ENCODE data around the gene PLCH1.

The PLCH1 gene

GRCh38 chr3:155763870-155764463 is 19.1 kb upstream of the PLCH1 start:
- Histone ChIP-seq H3K36me3 (ENCODE audit: insufficient read depth, low read length) (no peaks in the 10 kb centered on the region), H3K9me3 (replicated peaks; ENCODE audit: low read length) (no peaks in the 10 kb centered on the region), H3K4me3 (ENCODE audit: low read length) (no peak overlapping the region), H3K4me2 (ENCODE audit: low read length) (no peak overlapping the region), H3K4me1 (ENCODE audit: control insufficient read depth, insufficient read depth, low read length) (no peaks in the 10 kb centered on the region), H3K9ac (ENCODE audit: low read depth, low read length) (no peak overlapping the region), H3K27me3 (ENCODE audit: control insufficient read depth, insufficient read depth, low read length) (no peaks in the 10 kb centered on the region)

GRCh38 chr3:155760653-155761052 is 15.8 kb upstream of the PLCH1 start:
- H3K27me3 ChIP-seq (ENCODE audit: control insufficient read depth, insufficient read depth, low read length), result no peaks in the 10 kb centered on the region
- no peaks in the 10 kb centered on the region for H3K4me1 ChIP-seq (ENCODE audit: control insufficient read depth, insufficient read depth, low read length)
- no peak overlapping the region for H3K4me2 ChIP-seq (ENCODE audit: low read length)
- no peaks in the 10 kb centered on the region for H3K36me3 ChIP-seq (ENCODE audit: insufficient read depth, low read length)
- no peak overlapping the region for H3K4me3 ChIP-seq (ENCODE audit: low read length)
- H3K9me3 ChIP-seq (replicated peaks; ENCODE audit: low read length), result no peaks in the 10 kb centered on the region
- H3K9ac ChIP-seq (ENCODE audit: low read depth, low read length), result no peak overlapping the region

DNA sequence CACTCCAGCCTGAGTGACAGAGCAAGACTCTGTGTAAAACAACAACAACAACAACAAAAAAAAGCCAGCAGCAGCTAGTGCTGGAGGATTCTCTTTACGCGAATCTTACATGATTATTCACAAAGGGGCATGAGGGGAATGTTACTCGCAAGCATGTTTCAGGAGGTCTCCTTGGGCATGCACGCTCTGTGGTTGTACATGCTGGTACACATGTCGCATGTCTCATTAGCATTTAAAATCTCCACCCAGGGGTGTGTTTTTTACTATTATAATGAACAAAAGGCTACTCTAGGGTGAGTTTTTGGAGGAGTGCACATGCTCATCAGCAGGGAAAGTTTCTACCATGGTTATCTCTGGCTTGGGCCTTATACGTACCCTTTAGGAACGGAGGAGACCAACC is 12.7 kb upstream of the PLCH1 start:
- H3K27me3 ChIP-seq (ENCODE audit: control insufficient read depth, insufficient read depth, low read length), result no peaks in the 10 kb centered on the region
- no peak overlapping the region for H3K4me2 ChIP-seq (ENCODE audit: low read length)
- H3K4me1 ChIP-seq (ENCODE audit: control insufficient read depth, insufficient read depth, low read length), result no peaks in the 10 kb centered on the region
- H3K36me3 ChIP-seq (ENCODE audit: insufficient read depth, low read length), result no peaks in the 10 kb centered on the region
- H3K4me3 ChIP-seq (ENCODE audit: low read length), result no peak overlapping the region
- no peak overlapping the region for H3K9ac ChIP-seq (ENCODE audit: low read depth, low read length)
- no peaks in the 10 kb centered on the region for H3K9me3 ChIP-seq (replicated peaks; ENCODE audit: low read length)

DNA sequence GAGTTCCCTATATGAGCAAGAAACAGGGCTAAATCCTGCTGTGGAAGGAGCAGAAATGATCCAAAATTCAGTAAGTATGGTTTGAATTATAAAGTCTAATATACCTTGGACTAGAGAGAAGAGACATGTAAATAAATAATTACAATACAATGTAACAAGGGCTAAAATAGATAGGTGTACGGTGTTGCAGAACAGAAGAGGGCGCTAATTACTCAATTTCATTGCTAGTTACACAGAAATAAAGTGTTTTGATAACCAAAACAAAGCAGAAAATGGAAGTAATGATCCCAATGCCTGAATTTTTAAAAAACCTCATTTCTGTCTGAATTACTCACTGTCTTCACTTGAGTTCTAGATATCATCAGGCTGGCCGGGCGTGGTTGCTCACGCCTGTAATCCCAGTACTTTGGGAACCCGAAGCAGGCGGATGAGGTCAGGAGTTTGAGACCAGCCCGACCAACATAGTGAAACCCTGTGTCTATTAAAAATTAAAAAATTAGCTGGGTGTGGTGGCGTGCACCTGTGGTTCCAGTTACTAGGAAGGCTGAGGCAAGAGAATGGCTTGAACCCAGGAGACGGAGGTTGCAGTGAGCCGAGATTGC is 8.3 kb upstream of the PLCH1 start:
- Histone ChIP-seq H3K9me3 (replicated peaks; ENCODE audit: low read length) (no peaks in the 10 kb centered on the region), H3K4me1 (ENCODE audit: control insufficient read depth, insufficient read depth, low read length) (peaks cover 6% of the 10 kb centered on the region), H3K27me3 (ENCODE audit: control insufficient read depth, insufficient read depth, low read length) (no peaks in the 10 kb centered on the region), H3K9ac (ENCODE audit: low read depth, low read length) (no peak overlapping the region), H3K4me2 (ENCODE audit: low read length) (no peak overlapping the region), H3K36me3 (ENCODE audit: insufficient read depth, low read length) (no peaks in the 10 kb centered on the region), H3K4me3 (ENCODE audit: low read length) (no peak overlapping the region)

DNA sequence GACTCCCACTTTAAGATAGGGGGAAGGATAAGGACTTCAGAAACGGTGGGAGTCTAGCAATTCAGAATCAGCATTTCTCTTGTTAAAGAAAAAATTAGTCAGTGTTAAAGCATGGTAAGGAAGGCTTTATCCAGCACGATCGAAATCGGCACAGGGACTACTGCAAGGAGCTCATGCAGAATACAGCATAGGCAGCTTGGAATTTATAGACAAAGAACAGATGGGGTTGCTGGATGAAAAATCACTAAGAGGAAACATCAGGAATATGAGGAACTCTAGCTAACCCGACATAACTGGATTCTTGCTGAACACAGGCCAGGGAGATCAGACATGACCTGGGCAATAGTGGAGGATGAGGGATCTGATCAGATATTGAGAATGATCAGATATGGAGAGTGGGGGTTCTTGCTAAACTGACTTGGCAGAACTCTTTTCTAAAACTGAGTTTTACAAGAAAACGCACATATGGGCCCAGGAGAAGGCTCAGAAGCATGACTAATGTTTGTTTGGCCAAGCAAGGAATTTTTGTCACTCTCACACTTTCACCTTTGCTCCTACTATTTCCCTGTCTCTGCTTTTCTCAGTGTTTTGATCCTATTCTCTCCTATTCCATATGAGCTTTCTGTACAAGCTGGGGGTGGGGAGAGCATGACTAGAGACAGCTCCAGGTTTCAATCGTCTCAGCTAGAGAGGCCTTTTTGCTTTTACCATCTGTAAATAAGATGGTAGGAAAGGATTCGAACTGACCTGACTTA is 3.9 kb upstream of the PLCH1 start:
- H3K9ac ChIP-seq (ENCODE audit: low read depth, low read length), result no peak overlapping the region
- peaks cover 10% of the 10 kb centered on the region for H3K27me3 ChIP-seq (ENCODE audit: control insufficient read depth, insufficient read depth, low read length)
- H3K36me3 ChIP-seq (ENCODE audit: insufficient read depth, low read length), result no peaks in the 10 kb centered on the region
- H3K4me3 ChIP-seq (ENCODE audit: low read length), result no peak overlapping the region
- H3K4me2 ChIP-seq (ENCODE audit: low read length), result no peak overlapping the region
- H3K9me3 ChIP-seq (replicated peaks; ENCODE audit: low read length), result no peaks in the 10 kb centered on the region
- peaks cover 12% of the 10 kb centered on the region for H3K4me1 ChIP-seq (ENCODE audit: control insufficient read depth, insufficient read depth, low read length)

- Histone ChIP-seq H3K9ac (ENCODE audit: low read depth, low read length) (no peak overlapping the region), H3K9me3 (replicated peaks; ENCODE audit: low read length) (no peaks in the 10 kb centered on the region), H3K4me3 (ENCODE audit: low read length) (no peak overlapping the region), H3K27me3 (ENCODE audit: control insufficient read depth, insufficient read depth, low read length) (peaks cover 12% of the 10 kb centered on the region), H3K4me1 (ENCODE audit: control insufficient read depth, insufficient read depth, low read length) (peaks cover 16% of the 10 kb centered on the region), H3K4me2 (ENCODE audit: low read length) (no peak overlapping the region), H3K36me3 (ENCODE audit: insufficient read depth, low read length) (no peaks in the 10 kb centered on the region)
Measured at GRCh38 chr3:155747946-155748290, 3.0 kb upstream of the PLCH1 start.

DNA sequence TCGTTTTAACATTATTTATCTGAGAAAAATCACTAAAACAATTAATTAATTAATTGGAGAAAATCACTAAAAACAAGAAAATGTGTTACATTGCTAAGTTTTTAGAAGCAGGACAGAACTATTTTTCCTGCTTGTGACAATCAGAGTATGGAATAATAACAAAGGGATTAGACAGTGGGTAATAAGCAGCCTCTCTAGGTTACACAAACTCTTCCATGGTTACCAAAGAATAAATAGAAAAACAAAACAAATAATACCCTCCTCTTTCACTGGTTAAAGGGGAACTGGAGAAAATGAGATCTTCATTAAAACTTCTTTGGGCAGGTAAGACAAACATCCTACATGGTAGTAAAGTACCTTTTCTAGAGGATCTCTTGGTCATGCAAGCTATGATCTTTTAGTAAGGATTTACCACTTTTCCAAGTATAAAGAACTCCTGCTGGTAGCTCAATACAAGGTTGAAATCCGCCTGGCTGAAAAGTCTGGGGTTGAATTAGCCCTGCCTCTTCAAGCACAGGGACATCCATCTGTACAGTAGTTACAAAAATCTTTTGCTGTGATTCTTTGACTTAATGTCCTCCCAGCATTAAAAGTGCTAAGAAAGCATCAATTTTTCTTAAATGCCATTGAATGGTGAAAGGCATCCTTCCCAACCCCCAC is 2.5 kb upstream of the PLCH1 start:
- H3K4me3 ChIP-seq (ENCODE audit: low read length), result no peak overlapping the region
- no peak overlapping the region for H3K4me2 ChIP-seq (ENCODE audit: low read length)
- H3K27me3 ChIP-seq (ENCODE audit: control insufficient read depth, insufficient read depth, low read length), result peaks cover 17% of the 10 kb centered on the region

DNA sequence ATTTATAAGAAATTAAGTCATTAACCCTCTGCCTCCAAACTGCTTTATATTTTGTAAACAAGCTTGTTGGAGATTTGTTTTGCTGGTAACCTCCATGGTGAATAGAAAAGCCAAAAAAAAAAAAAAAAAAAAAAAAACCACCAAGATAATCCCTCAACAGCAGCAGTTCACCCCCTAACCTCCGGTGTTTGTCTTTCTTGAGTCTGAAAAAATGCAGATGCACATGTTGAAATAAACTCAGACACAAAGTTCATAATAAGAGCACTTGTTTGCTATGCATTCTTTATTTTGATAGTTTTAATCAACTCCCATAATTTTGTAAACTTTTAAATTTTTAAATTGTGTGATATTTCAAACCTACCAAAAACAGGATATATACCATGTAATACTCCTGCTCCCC is 1.8 kb upstream of the PLCH1 start:
- Histone ChIP-seq H3K4me2 (ENCODE audit: low read length) (no peak overlapping the region), H3K4me1 (ENCODE audit: control insufficient read depth, insufficient read depth, low read length) (peaks cover 16% of the 10 kb centered on the region), H3K27me3 (ENCODE audit: control insufficient read depth, insufficient read depth, low read length) (peaks cover 21% of the 10 kb centered on the region), H3K9ac (ENCODE audit: low read depth, low read length) (no peak overlapping the region), H3K9me3 (replicated peaks; ENCODE audit: low read length) (no peaks in the 10 kb centered on the region), H3K36me3 (ENCODE audit: insufficient read depth, low read length) (no peaks in the 10 kb centered on the region), H3K4me3 (ENCODE audit: low read length) (no peak overlapping the region)

More for the DNA sequence above, 2.5 kb upstream of the PLCH1 start:
- H3K9ac ChIP-seq (ENCODE audit: low read depth, low read length), result no peak overlapping the region
- peaks cover 16% of the 10 kb centered on the region for H3K4me1 ChIP-seq (ENCODE audit: control insufficient read depth, insufficient read depth, low read length)
- H3K9me3 ChIP-seq (replicated peaks; ENCODE audit: low read length), result no peaks in the 10 kb centered on the region
- no peaks in the 10 kb centered on the region for H3K36me3 ChIP-seq (ENCODE audit: insufficient read depth, low read length)

DNA sequence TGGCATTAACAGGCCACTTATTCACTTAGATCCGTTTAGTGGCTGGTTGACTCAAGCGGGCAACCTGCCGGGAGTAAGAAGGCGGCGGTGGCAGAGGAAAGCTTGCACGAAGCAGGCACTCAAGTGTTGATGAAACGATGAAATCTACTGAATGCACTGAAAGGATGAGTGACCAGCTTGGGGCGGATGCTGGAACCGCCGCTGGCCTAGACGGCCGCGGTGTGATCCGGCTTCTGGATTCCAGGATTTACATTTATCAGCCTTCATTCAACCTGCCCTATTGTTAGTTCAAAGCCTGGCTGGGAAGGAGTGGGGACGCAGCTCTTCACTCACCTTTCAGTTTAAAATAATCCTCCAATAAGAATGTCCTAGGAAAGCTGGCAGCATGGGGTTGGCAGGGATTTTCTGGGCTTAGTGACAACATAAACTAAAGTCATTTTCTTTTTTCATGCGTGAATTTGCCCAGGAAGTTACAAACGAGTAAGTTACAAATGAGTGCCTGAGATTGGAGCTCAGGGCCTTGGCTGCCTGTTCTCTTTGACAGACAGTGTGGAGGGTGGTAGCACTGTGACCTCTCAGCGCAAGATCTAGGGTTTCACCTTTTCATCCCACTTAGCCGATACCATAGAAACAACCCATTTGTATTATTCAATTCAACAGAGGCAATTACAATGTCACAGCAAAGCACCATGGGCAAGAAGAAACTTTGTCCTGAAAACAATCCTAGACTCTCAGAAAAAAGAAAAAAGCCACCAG is 1.1 kb upstream of the PLCH1 start:
- peak overlapping the region; percentile 98 for H3K4me2 ChIP-seq (ENCODE audit: low read length)
- H3K4me3 ChIP-seq (ENCODE audit: low read length), result peak overlapping the region; percentile 17
- H3K27me3 ChIP-seq (ENCODE audit: control insufficient read depth, insufficient read depth, low read length), result peaks cover 22% of the 10 kb centered on the region
- no peaks in the 10 kb centered on the region for H3K9me3 ChIP-seq (replicated peaks; ENCODE audit: low read length)
- H3K4me1 ChIP-seq (ENCODE audit: control insufficient read depth, insufficient read depth, low read length), result peaks cover 16% of the 10 kb centered on the region
- H3K9ac ChIP-seq (ENCODE audit: low read depth, low read length), result no peak overlapping the region
- no peaks in the 10 kb centered on the region for H3K36me3 ChIP-seq (ENCODE audit: insufficient read depth, low read length)

- peak overlapping the region; percentile 78 for H3K4me3 ChIP-seq (ENCODE audit: low read length)
- peak overlapping the region; percentile 98 for H3K4me2 ChIP-seq (ENCODE audit: low read length)
- peak overlapping the region; percentile 32 for H3K9ac ChIP-seq (ENCODE audit: low read depth, low read length)
- peaks cover 22% of the 10 kb centered on the region for H3K27me3 ChIP-seq (ENCODE audit: control insufficient read depth, insufficient read depth, low read length)
- no peaks in the 10 kb centered on the region for H3K9me3 ChIP-seq (replicated peaks; ENCODE audit: low read length)
- peaks cover 15% of the 10 kb centered on the region for H3K4me1 ChIP-seq (ENCODE audit: control insufficient read depth, insufficient read depth, low read length)
- no peaks in the 10 kb centered on the region for H3K36me3 ChIP-seq (ENCODE audit: insufficient read depth, low read length)
Measured at GRCh38 chr3:155744010-155744625, 753 bp downstream of the PLCH1 start.

DNA sequence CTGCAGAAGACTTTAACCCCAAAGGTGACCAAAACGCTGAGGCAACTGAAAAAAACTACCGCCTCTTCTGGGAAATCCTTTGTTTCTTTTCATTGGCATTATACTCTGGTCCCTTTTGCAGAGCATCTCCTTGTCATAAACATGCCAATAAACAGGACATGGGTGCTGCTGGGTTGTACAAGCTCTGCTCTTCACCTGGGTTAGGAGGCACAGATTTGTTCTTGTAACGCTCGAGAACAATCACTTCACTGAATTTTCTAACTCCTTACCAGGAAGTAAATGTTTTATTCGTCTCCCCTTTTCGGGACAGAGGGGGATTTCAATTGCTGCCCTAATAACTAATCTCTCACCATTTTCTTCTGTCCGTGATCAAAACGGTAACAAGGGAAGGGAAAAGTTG is 1.3 kb downstream of the PLCH1 start:
- Histone ChIP-seq H3K4me1 (ENCODE audit: control insufficient read depth, insufficient read depth, low read length) (peaks cover 10% of the 10 kb centered on the region), H3K36me3 (ENCODE audit: insufficient read depth, low read length) (no peaks in the 10 kb centered on the region), H3K9me3 (replicated peaks; ENCODE audit: low read length) (no peaks in the 10 kb centered on the region), H3K4me3 (ENCODE audit: low read length) (peak overlapping the region; percentile 78), H3K4me2 (ENCODE audit: low read length) (peak overlapping the region; percentile 98), H3K27me3 (ENCODE audit: control insufficient read depth, insufficient read depth, low read length) (peaks cover 22% of the 10 kb centered on the region), H3K9ac (ENCODE audit: low read depth, low read length) (peak overlapping the region; percentile 32)

All from skeletal muscle satellite cell (primary cell).